Measurements from ENCODE around the gene ATP5ME. TPM values are rescaled to one million over a fixed set of nuclear protein-coding genes. Genes with fewer than 3 reads are reported as not detected.
"Not testable (repeated sequence)": the region's sequence is repeated elsewhere in the genome, so short reads cannot be mapped to it uniquely, and the experiment has no call there.

Gene ATP5ME
- total RNA-seq, 2 experiments from 2014 or later, result 260 to 261 TPM

DNA sequence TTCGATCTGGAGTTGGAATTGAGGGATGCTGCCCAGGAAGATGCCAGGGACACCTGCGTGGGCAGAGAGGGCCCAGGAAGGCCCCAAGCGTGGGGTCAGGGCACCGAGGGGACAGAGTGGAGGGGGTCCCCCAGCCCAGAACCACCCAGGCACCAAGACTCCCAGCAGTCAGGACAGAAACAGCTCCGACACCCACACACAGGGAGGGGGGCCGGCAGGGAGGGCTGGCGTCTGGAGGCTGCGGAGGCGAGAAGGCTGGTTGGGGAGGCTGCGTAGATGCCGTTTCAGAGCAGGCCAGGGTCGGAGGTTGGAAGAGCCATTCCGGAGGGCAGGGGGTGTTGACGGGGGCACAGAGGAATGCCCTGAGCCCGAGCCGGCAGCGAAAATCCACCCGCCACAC, 23.6 kb downstream of the ATP5ME start:
- POLR2A ChIA-PET, result no interaction called here
- CTCF ChIA-PET, result no interaction called here

DNA sequence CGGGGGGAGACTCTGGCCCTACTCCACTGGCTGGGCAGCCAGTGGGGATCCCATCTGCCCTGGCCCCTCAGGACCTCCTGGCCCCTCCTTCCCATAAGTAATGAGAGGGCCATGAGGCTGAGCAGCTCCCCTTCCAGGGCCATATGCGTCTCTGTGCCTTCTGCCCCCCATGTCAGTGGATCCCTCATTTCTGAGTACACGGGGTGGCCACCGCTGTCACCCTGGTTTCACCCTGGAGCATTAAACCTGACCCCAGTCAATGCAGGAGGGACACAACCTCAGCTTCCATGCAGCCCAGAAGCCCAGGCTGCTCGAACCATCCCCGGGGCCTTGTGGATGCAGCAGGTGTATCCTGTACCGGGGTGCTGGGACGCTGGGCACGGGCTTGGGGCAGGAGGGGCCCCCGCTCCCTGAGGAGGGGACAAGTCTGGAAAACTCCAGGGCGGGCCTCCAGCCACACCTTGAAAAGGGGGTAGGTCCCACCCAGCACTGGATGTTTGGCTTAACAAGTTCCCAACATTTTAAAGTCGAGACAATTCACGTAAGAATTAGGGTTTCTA, 24.2 kb downstream of the ATP5ME start:
- ChIA-PET CTCF (no interaction called here), POLR2A (interaction anchor here (0.5 kb wide), 1 partner anchor 274 kb away, joined by 3 read pairs; no protein-coding TSS in a partner anchor)

DNA sequence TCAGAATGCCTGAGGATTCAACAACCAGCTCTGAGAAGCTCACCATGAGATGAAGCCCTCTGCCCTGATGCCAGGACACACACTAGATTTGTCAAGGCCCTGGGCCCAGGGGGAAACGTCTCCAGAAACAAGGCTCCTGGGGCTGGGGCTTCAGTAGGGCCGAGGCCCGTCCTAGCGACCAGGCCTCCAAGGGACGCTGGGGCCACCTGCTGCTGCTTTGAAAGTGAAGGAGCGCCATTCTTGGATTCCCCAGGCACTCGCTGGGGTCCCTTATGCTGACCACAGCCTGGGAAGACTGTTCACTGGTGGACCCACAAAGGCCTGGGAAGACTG, 24.8 kb downstream of the ATP5ME start:
- POLR2A ChIA-PET, result no interaction called here
- CTCF ChIA-PET, result no interaction called here

DNA sequence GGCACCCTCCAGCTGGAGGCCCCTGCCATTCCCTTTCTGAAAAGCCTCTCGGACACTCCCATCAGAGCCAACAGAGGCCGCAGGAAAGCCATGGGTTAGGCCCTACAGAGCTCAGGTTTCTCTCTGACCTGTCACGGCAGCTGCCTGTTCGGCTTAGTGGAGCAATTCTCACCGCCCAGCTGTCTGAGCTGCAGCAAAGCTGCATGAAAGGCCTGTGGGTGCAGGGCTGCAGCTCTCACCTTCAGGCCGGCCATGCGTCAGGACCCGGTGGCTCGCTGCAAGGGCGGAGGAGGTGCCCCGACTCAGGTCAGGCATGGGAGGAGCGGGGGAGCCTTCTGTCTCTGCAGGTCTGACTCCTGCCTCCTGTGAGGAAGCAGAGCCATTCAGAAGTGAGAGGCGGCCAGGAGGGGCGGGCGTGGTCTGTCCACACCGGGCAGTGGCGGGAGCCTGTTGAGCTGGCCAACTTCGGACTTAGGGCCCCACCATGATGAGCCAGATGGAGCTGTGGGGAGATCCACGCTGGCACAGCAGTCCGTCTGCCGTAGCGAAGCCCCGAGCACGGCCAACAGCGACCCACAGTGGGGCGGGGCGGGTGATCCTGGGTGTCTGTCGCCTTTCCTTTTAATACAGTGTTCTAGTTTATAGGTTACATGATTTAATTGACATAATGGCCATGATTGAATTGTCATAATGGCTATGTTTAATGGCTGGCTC, 25.3 kb downstream of the ATP5ME start:
- CTCF ChIA-PET, result no interaction called here
- POLR2A ChIA-PET, result no interaction called here

DNA sequence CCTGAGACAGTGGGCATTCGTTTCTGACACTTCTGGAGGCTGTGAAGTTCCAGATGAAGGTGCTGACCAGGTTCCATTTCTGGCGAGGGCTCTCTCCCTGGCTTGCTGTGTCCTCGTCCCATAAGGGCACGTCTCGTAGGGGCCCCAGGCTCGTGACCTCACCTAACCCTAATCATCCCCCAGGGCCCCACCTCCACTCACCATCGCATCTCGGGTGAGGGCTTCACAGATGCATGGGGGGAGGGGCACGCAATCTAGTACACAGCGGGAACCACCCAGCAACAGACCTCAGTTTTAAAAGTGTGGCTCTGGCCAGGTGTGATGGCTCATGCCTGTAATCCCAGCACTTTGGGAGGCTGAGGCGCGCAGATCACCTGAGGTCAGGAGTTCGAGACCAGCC, 26.6 kb downstream of the ATP5ME start:
- ChIA-PET CTCF (no interaction called here), POLR2A (no interaction called here)

DNA sequence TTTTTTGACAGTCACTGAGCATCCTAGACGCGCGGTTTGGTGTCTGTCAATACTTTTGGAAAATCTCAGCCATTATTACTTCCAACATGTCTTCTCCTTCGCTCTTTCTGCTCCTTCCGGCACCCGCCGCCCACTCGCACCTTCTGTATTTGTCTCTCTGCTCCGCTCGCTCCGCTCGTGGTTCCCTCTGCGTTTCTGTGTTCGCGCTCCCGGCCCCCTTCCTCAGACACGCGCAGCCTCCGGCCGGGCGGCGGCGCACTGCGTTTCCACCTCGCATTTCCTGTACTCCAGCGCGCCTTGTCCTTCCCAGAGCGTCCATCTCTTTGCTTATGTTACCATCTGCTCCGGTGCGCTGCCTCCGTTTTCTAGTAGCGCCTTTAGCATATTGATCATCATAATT, 27.6 kb downstream of the ATP5ME start:
- ChIA-PET CTCF (no interaction called here), POLR2A (no interaction called here)

DNA sequence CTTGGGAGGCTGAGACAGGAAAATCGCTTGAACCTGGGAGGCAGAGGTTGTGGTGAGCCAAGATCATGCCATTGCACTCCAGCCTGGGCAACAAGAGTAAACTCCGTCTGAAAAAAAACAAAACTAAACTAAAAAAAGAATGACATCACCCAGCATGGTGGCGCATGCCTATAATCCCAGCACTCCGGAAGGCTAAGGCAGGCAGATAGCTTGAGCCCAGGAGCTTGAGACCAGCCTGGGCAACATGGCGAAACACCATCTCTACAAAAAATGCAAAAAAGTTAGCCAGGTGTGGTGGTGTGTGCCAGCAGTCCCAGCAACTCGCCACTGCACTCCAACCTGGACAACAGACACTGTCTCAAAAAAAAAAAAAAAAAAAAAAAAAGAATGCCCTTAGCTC, 31.7 kb downstream of the ATP5ME start:
- CTCF ChIA-PET, POLR2A ChIA-PET: not testable (repeated sequence)

DNA sequence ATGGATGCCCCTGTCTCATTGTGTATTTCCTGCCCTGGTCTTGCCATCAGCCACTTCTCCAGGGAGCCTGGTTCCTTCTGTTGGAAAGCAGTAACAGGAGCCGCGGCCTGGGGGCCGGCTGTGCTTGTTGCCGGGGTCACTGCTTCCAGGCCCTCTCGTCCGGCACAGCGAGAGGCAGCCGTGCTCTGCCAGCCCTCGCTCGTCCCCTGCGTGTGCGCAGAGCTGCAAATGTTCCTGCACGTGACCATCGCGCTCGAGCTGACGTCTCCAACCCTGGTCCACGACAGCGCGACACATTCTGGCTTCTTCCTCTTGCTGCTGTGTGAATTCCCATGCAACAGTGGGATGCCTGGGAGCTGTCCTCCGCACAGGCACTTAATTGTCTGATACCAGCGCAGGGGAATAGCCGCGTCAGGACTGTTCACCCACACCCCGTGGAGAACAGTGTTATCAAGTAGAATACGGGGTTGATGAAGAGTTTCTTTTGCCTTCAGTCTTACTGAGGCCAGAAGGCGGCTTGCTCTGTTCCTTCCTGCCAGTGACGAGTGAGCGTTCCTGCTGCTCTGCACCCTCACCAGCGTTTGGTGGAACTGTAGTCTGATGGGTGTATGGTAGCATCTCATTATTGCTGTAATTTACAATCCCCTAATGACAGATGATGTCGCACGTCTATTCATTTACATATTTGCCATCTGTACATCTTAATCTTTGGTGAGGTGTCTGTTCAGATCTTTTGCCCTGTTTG, 36.4 kb downstream of the ATP5ME start:
- POLR2A ChIA-PET, result no interaction called here

DNA sequence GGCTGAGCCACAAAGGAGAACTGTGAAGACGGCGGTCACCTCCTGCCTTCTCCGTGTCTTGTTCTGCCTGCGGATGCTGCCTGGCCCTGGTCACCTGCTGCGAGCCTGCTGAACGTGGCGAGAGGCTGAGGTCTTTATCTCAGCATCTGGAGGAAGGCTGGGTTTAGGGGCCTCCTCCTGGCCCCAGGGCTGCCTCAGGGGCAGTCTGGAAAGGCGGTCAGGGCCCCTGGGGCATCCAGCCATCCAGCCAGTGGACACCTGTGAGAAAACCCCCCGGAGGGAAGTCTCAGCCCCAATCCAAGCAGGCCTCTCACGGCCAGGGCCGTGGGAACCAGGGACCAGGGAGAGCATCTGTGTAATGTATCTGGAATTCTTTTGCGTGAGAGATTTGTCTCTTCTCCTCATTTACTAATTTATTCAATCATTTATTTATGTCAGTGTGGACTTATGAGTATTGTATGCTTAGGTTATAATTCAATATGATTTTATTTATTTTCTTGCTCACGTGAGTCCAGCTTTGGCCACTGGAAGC, 37.4 kb downstream of the ATP5ME start:
- POLR2A ChIA-PET, result no interaction called here
- CTCF ChIA-PET, result no interaction called here

More for the DNA sequence above, 36.4 kb downstream of the ATP5ME start:
- CTCF ChIA-PET, result no interaction called here

DNA sequence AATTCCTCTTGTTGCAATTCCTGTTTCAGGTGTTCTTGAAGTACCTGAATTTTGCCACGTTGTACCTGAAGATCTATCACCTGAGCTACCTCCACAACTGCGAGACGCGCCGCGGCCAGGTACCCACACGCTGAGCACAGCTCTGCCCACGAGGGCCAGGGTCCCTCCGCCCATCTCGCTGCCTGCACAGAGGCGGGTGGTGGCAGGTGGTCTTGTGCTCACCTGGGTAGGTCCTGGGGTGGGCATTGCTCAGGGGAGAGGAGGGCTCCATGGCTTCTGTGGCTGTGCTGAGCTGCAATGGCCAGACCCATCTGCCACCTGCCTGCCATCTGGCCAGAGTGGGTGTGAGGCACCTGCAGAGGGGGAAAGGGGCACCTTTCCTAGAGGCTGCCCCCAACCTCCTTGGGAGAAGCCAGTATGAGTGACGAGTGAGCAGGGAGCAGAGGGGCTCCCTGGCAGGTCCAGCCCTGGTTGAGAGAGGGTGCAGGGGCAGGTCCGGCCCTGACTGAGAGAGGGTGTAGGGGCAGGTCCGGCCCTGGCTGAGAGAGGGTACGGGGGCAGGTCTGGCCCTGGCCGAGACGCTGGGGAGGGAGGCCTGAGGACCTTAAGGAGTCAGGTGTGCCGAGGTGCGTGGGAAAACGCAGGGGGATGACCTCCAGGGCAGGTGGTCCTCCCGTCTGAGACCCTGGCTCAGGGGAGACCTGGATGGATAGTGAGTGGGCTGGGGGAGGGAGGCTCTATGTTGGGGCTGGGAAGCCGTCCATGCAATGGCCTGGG, 38.0 kb downstream of the ATP5ME start:
- POLR2A ChIA-PET, result no interaction called here
- CTCF ChIA-PET, result no interaction called here

DNA sequence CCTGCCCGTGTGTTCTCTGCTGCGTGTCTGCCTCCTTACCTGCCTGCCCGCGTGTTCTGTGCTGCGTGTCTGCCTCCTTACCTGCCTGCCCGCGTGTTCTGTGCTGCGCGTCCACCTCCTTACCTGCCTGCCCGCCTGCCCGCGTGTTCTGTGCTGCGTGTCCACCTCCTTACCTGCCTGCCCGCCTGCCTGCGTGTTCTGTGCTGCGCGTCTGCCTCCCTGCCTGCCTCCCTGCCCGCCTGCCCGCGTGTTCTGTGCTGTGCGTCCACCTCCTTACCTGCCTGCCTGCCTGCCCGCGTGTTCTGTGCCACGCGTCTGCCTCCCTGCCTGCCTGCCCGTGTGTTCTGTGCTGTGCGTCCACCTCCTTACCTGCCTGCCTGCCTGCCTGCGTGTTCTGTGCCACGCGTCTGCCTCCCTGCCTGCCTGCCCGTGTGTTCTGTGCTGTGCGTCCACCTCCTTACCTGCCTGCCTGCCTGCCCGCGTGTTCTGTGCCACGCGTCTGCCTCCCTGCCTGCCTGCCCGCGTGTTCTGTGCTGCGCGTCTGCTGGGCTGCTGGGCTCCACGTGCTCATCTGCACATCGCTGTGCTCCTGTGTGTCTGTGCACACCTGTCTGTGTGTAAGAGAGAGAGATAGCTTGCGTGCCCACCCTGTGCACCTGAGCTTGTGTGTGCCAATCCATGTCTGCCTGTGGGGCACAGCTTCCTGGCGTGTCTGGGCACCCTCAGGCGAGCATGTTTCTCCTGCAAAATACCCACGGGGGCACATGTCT, 38.8 kb downstream of the ATP5ME start:
- CTCF ChIA-PET, result not testable (repeated sequence)

DNA sequence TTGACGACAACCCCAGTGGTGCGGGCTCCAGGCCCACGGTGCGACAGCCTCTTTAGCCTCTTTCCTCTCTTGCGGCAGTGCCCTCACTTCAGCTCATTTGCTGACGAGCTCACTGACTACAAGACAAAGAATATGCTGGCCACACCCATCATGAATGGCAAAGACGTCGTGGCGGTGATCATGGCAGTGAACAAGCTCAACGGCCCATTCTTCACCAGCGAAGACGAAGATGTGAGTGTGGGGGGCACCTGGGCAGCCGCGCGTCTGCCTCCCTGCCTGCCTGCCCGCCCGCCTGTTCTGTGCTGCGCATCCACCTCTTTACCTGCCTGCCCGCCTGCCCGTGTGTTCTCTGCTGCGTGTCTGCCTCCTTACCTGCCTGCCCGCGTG, 39.5 kb downstream of the ATP5ME start:
- CTCF ChIA-PET, result no interaction called here
- POLR2A ChIA-PET, result no interaction called here

More for the DNA sequence above, 38.8 kb downstream of the ATP5ME start:
- POLR2A ChIA-PET, result not testable (repeated sequence)

DNA sequence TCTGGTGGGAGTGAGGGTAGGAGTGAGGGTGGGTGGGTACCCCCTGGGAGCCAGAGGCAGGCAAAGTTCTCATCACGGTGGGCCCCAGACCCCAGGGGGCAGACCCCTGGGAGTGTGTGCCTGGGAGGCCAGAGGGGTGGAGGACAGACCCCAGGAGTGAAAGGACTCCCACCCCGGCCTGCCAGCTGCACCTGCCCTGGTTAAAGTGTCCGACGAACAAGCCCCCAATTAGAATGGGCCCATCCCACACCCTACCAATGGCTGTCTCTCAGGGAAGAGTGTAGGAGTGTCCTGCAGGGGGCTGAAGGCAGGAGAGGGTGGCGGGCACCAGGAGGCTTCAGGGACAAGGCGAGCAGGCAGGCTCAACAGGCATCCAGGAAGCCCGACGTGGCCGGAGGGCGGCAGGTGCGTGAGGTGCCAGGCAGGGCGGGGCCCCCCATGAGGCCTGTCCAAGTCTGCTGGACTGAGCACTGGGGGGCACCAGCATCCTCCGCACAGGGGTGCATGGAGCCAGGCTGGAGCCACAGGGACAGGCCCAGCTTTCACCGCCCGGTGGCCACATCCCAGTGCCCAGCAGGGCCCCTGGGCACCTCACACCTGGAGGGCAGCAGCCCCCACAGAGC, 40.0 kb downstream of the ATP5ME start:
- CTCF ChIA-PET, result no interaction called here
- POLR2A ChIA-PET, result no interaction called here

DNA sequence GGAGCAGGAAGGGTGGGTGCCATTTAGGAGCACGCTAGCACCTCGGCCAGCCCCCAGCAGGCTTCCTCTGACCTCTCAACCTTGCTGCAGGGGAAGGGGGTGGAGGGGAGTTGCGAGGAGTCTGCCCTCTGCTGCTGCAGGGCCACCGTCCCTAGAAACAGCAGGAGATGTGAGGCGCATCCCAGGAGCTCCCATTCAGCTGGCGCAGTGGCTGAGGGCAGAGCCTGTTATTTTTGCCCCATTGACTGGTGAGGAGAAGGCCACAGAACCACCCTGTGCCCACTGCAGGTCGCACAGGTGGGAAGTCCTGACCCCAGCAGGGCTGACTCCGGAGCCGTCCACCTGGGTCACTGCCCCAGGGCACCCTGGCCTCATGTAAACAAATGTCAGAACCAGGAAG, 40.7 kb downstream of the ATP5ME start:
- ChIA-PET POLR2A (no interaction called here), CTCF (no interaction called here)

DNA sequence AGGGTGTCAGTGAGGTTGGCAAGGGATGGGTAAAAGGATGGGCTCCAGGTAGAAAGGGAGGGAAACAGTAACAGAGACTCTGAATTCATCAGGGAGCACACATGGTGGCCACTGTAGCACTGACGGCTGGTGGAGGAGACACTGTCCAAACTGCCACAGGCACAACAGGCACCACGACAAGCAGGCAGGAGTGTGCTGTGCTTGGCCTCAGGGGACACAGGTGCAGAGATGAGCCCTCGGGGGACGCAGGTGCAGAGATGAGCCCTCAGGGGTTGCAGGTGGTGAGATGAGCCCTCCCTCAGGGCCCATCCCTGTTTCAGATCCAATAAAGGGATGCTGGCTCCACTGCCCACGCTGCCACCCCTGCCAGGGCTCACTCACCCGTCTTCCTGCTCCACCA, 41.1 kb downstream of the ATP5ME start:
- CTCF ChIA-PET, result no interaction called here

DNA sequence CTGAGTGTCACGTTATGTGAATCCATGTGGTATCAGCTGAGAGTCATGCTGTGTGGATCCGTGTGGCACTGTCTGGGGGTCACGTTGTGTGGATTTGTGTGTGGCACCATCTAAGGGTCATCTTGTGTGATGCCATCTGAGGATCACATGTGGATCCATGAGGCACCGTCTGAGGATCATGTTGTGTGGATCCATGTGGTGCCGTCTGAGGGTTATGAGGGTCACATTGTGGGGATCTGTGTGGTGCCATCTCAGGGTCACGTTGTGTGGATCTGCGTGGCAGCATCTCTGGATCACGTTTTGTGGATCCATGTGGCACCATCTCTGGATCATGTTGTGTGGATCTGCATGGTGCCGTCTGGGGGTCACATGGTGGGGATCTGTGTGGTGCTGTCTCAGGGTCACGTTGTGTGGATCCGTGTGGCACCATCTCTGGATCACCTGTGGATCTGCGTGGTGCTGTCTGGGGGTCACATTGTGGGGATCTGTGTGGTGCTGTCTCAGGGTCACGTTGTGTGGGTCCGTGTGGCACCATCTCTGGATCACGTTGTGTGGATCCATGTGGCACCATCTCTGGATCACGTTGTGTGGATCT, 41.8 kb downstream of the ATP5ME start:
- POLR2A ChIA-PET, result no interaction called here

More for the DNA sequence above, 41.1 kb downstream of the ATP5ME start:
- POLR2A ChIA-PET, result no interaction called here

DNA sequence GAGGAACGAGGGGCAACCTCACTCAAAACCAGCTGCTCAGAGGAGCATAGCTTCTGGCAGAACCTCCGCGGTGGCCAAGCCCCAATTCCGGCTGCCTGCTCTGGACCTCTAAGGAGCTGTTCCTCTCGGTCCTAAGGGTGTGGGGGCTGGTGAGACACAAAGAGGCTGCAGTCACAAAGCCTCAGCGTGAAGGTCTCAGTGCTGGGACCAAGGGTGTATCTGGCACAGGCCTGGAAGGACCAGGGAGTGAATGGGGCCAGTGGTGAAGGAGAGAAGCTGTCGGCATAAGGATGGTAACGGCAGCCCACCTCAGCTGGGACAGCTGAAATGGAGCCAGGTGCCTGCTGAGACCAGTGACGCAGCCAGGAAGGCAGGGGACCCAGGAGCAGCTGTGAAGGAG, 43.4 kb downstream of the ATP5ME start:
- ChIA-PET CTCF (no interaction called here), POLR2A (no interaction called here)

More for the DNA sequence above, 41.8 kb downstream of the ATP5ME start:
- CTCF ChIA-PET, result no interaction called here

DNA sequence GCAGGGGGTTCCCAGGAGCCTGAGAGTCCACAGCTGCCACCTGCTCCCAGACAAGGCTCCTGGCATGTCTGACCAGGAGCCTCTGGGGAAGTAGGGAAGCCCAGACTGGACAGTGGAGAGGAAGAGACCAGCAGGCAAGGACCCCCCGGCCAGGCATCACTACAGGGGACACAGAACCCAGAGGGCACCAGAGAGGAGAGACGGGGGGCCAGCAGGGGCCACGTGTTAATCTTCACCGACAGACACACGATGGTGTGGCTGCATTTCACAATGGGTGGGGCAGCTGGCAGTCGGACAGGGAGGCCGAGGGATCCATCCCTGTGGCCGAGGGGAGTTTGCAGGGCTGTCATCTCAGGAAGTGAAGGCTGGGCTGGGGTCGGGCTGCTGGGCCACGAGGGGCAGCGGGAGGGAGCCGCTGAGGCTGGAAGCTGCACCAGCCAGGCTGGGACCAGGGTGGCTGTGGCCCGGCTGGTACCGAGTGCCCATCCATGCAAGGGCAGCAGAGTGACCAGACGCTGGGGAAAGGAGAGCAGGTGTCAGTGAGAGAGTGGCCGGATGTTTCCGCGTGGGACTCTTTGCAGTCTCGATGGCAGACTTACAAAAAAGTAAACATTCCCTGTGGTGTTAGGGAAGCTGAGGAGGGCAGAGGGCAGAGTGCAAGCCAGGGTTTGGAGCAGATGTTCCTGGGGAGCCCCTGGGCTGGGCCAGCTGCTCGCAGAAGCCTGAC, 44.0 kb downstream of the ATP5ME start:
- ChIA-PET POLR2A (no interaction called here), CTCF (no interaction called here)

DNA sequence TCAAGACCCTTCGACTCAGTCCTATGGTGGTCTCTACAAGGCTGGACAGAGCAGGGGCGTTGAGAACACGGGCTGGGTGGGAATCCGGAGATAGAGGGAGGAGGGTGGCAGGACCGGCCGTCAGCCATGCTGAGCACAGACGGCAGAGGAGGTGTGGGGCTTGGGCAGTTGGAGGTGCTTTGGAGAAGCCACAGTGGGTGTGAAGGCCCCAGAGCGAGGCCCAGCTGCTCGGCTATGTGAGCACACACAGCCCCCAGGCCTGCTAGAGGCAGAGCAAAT, 44.5 kb downstream of the ATP5ME start:
- POLR2A ChIA-PET, result no interaction called here
- CTCF ChIA-PET, result no interaction called here

All from activated CD8-positive, alpha-beta memory T cell treated with anti-CD3 and anti-CD28 coated beads for 36 hours (primary cell).